Measurements from ENCODE around the gene GALNT2.

The GALNT2 gene

GRCh38 chr1:230322421-230322756, 255.4 kb downstream of the GALNT2 start:
- no peak for DNase-seq (ENCODE audit: low read depth)

GRCh38 chr1:230322967-230323547, 256.0 kb downstream of the GALNT2 start:
- no peak for DNase-seq (ENCODE audit: low read depth)

GRCh38 chr1:230323686-230324085, 256.6 kb downstream of the GALNT2 start:
- no peak for DNase-seq (ENCODE audit: low read depth)

- no peak for DNase-seq (ENCODE audit: low read depth)
Measured at GRCh38 chr1:230326971-230327891, 260.2 kb downstream of the GALNT2 start.

GRCh38 chr1:230327892-230328284, 260.9 kb downstream of the GALNT2 start:
- DNase-seq (ENCODE audit: low read depth): no peak

- no peak for DNase-seq (ENCODE audit: low read depth)
Measured at GRCh38 chr1:230328342-230329015, 261.4 kb downstream of the GALNT2 start.

- no peak for DNase-seq (ENCODE audit: low read depth)
Measured at GRCh38 chr1:230330157-230330556, 263.1 kb downstream of the GALNT2 start.

Data from HS-27A (cell line).